ENCODE results near the gene PSMD1. TPM values are rescaled to one million over a fixed set of nuclear protein-coding genes. Genes with fewer than 3 reads are reported as not detected.

The PSMD1 gene
- total and polyA plus RNA-seq, 2 of the 8 experiments (the other 6 are each of a cell fraction or from before 2014, with no cell fraction given), result 179 to 272 TPM

- TF ChIP-seq NANOG (IDR thresholded peaks at IDR 0.05; ENCODE audit: insufficient read depth, low read depth, low read length, poor library complexity, severe bottlenecking), result no peak
- TF ChIP-seq ASH2L (IDR thresholded peaks at IDR 0.05; ENCODE audit: low read length), result no peak
Measured at GRCh38 chr2:231007286-231008098, 49.2 kb upstream of the PSMD1 start (continued).
